NCI-H2081 treated with DMSO at 0.1 percent for 48 hours (cell line): ENCODE results near the gene RASGRP2.

Source experiments
- DNase-seq: peaks from one replicate; lab custom pipeline; 2025; lab: John Stamatoyannopoulos, UW

The RASGRP2 gene

GRCh38 chr11:64770120-64770519 is 26.2 kb upstream of the RASGRP2 start:
- DNase-seq, result no peak

- DNase-seq, result no peak
Measured at GRCh38 chr11:64769283-64769682, 25.3 kb upstream of the RASGRP2 start.

GRCh38 chr11:64768300-64768694 is 24.4 kb upstream of the RASGRP2 start:
- no peak for DNase-seq

GRCh38 chr11:64767344-64768299 is 23.7 kb upstream of the RASGRP2 start:
- DNase-seq, result no peak

- DNase-seq, result no peak
Measured at GRCh38 chr11:64766881-64767280, 22.9 kb upstream of the RASGRP2 start.

GRCh38 chr11:64765851-64766665 is 22.1 kb upstream of the RASGRP2 start:
- DNase-seq, result no peak

- DNase-seq, result no peak
Measured at GRCh38 chr11:64765291-64765850, 21.4 kb upstream of the RASGRP2 start.

- no peak for DNase-seq
Measured at GRCh38 chr11:64764753-64765152, 20.8 kb upstream of the RASGRP2 start.

- DNase-seq, result no peak
Measured at GRCh38 chr11:64764040-64764611, 20.2 kb upstream of the RASGRP2 start.

GRCh38 chr11:64763526-64764039 is 19.6 kb upstream of the RASGRP2 start:
- no peak for DNase-seq

GRCh38 chr11:64762674-64763525 is 19.0 kb upstream of the RASGRP2 start:
- no peak for DNase-seq

GRCh38 chr11:64762277-64762673 is 18.3 kb upstream of the RASGRP2 start:
- no peak for DNase-seq

- DNase-seq, result no peak
Measured at GRCh38 chr11:64760759-64761420, 16.9 kb upstream of the RASGRP2 start.

GRCh38 chr11:64759722-64760719 is 16.1 kb upstream of the RASGRP2 start, which contains the start of gene PYGM:
TSS of gene PYGM (minus strand) at chr11:64759974. CDS start at chr11:64759898, 76 bp downstream.
- DNase-seq, result no peak

- no peak for DNase-seq
Measured at GRCh38 chr11:64759131-64759721, 15.3 kb upstream of the RASGRP2 start.

- DNase-seq, result no peak
Measured at GRCh38 chr11:64758330-64759079, 14.6 kb upstream of the RASGRP2 start.

GRCh38 chr11:64757549-64758329 is 13.8 kb upstream of the RASGRP2 start:
- DNase-seq, result no peak
